H9 (cell line): ENCODE data around the gene PRDM2. TPM values are rescaled to one million over a fixed set of nuclear protein-coding genes. Genes with fewer than 3 reads are reported as not detected.

Source experiments
- DNase-seq: peaks from one replicate; pipeline ENCODE4 v3.0.0-alpha.2; 2017
- H2AFZ ChIP-seq: one replicate; pipeline ENCODE4 v1.6.1; 2013; ENCODE audit warnings: mild to moderate bottlenecking, low read length, control low read depth, moderate library complexity
- H2AK5ac ChIP-seq: 2 replicates; pipeline ENCODE4 v1.6.1; 2013; ENCODE audit warnings: low read length, control low read depth, mixed read lengths; ENCODE audit not compliant: insufficient read length
- H2BK120ac ChIP-seq: one replicate; pipeline ENCODE4 v1.6.1; 2013; ENCODE audit warnings: low read depth, mild to moderate bottlenecking, low read length, control low read depth, inconsistent platforms; ENCODE audit not compliant: poor library complexity, severe bottlenecking
- H2BK12ac ChIP-seq: 2 replicates; pipeline ENCODE4 v1.6.1; 2013; ENCODE audit warnings: low read length, control low read depth, mixed read lengths, low read depth; ENCODE audit not compliant: insufficient read length
- H2BK15ac ChIP-seq: 2 replicates; pipeline ENCODE4 v1.6.1; 2013; ENCODE audit warnings: low read depth, low read length, control low read depth
- H2BK20ac ChIP-seq: one replicate; pipeline ENCODE4 v1.6.1; 2013; ENCODE audit warnings: low read depth, mild to moderate bottlenecking, low read length, control low read depth, inconsistent platforms; ENCODE audit not compliant: poor library complexity, severe bottlenecking
- H2BK5ac ChIP-seq: 2 replicates; pipeline ENCODE4 v1.6.1; 2013; ENCODE audit warnings: low read length, control low read depth, mixed read lengths; ENCODE audit not compliant: insufficient read length
- H3K14ac ChIP-seq: 2 replicates; pipeline ENCODE4 v1.6.1; 2013; ENCODE audit warnings: low read length, control low read depth; ENCODE audit not compliant: insufficient read depth
- H3K18ac ChIP-seq: 2 replicates; pipeline ENCODE4 v1.6.1; 2013; ENCODE audit warnings: low read depth, mild to moderate bottlenecking, mixed read lengths, low read length, control low read depth; ENCODE audit not compliant: insufficient read length
- H3K23ac ChIP-seq: 2 replicates; pipeline ENCODE4 v1.6.1; 2013; ENCODE audit warnings: low read length, control low read depth, mixed read lengths, low read depth; ENCODE audit not compliant: insufficient read length
- H3K23me2 ChIP-seq: 2 replicates; pipeline ENCODE4 v1.6.1; 2013; ENCODE audit warnings: low read depth, mild to moderate bottlenecking, mixed read lengths, low read length, control low read depth; ENCODE audit not compliant: insufficient read length, poor library complexity, severe bottlenecking
- H3K27ac ChIP-seq: 2 replicates; pipeline ENCODE4 v1.5.1; 2013; ENCODE audit warnings: low read length, control low read depth, mixed read lengths, low read depth; ENCODE audit not compliant: insufficient read length
- H3K27me3 ChIP-seq: 2 replicates; pipeline ENCODE4 v1.6.1; 2013; ENCODE audit warnings: low read length, control low read depth, inconsistent platforms; ENCODE audit not compliant: insufficient read depth
- H3K4ac ChIP-seq: 2 replicates; pipeline ENCODE4 v1.6.1; 2013; ENCODE audit warnings: low read depth, mild to moderate bottlenecking, control low read depth, inconsistent platforms, low read length, moderate library complexity
- H3K4me1 ChIP-seq: 2 replicates; pipeline ENCODE4 v1.6.1; 2013; ENCODE audit warnings: low read length, control low read depth, inconsistent platforms; ENCODE audit not compliant: insufficient read depth
- H3K4me2 ChIP-seq: 2 replicates; pipeline ENCODE4 v1.6.1; 2013; ENCODE audit warnings: low read length, control low read depth, mixed read lengths; ENCODE audit not compliant: insufficient read length, insufficient read depth
- H3K56ac ChIP-seq: 2 replicates; pipeline ENCODE4 v1.6.1; 2013; ENCODE audit warnings: low read depth, mild to moderate bottlenecking, mixed read lengths, low read length, control low read depth; ENCODE audit not compliant: insufficient read length
- H3K79me1 ChIP-seq: 2 replicates; pipeline ENCODE4 v1.6.1; 2013; ENCODE audit warnings: low read depth, mild to moderate bottlenecking, moderate library complexity, low read length, control low read depth, inconsistent platforms; ENCODE audit not compliant: insufficient read depth, poor library complexity, severe bottlenecking
- H3K79me2 ChIP-seq: 2 replicates; pipeline ENCODE4 v1.6.1; 2013; ENCODE audit warnings: low read length, control low read depth, inconsistent platforms; ENCODE audit not compliant: insufficient read depth
- H3K9ac ChIP-seq: 2 replicates; pipeline ENCODE4 v1.6.1; 2013; ENCODE audit warnings: low read length, control low read depth, mixed read lengths; ENCODE audit not compliant: insufficient read length; ENCODE audit errors: extremely low read depth
- H3K9me3 ChIP-seq: one replicate; pipeline ENCODE4 v1.6.1; 2013; ENCODE audit warnings: low read depth, low read length, inconsistent platforms; ENCODE audit not compliant: control insufficient read depth
- H3T11ph ChIP-seq: one replicate; pipeline ENCODE4 v1.6.1; 2013; ENCODE audit warnings: mild to moderate bottlenecking, low read length, control low read depth, inconsistent platforms
- H4K20me1 ChIP-seq: one replicate; pipeline ENCODE4 v1.6.1; 2013; ENCODE audit not compliant: control insufficient read depth, insufficient read length, insufficient read depth
- H4K5ac ChIP-seq: 2 replicates; pipeline ENCODE4 v1.6.1; 2013; ENCODE audit warnings: low read depth, mild to moderate bottlenecking, mixed read lengths, low read length, control low read depth; ENCODE audit not compliant: insufficient read length
- H4K8ac ChIP-seq: replicated peaks from 2 replicates; pipeline ENCODE4 v1.6.1; 2013; ENCODE audit warnings: low read length, control low read depth, mixed read lengths, low read depth; ENCODE audit not compliant: insufficient read length
- H4K91ac ChIP-seq: 2 replicates; pipeline ENCODE4 v1.6.1; 2013; ENCODE audit warnings: low read depth, mild to moderate bottlenecking, moderate library complexity, mixed read lengths, low read length, control low read depth; ENCODE audit not compliant: insufficient read length
- H3K27ac Mint-ChIP-seq, 3 experiments: 2 replicates in 2 of 3; 3 replicates in 1 of 3; pipeline ENCODE4 v1.8.0; 2020 to 2021; ENCODE audit warnings: mixed read lengths in 3 of 3, mild to moderate bottlenecking in 1 of 3, moderate library complexity in 1 of 3
- H3K27me3 Mint-ChIP-seq: 2 replicates; pipeline ENCODE4 v1.8.0; 2021; ENCODE audit warnings: low read depth, mild to moderate bottlenecking, moderate library complexity, mixed read lengths
- H3K36me3 Mint-ChIP-seq, 3 experiments: 2 replicates in 2 of 3; 3 replicates in 1 of 3; pipeline ENCODE4 v1.8.0; 2020 to 2021; ENCODE audit warnings: low read depth in 3 of 3, mixed read lengths in 3 of 3; ENCODE audit not compliant: insufficient read depth in 1 of 3
- H3K4me1 Mint-ChIP-seq, 2 experiments: 2 replicates each; pipeline ENCODE4 v1.8.0; 2020; ENCODE audit warnings: mixed read lengths in 2 of 2
- H3K4me3 Mint-ChIP-seq, 2 experiments: 2 replicates in 1 of 2; 3 replicates in 1 of 2; pipeline ENCODE4 v1.8.0; 2020 to 2021; ENCODE audit warnings: mild to moderate bottlenecking in 2 of 2, mixed read lengths in 2 of 2, moderate library complexity in 1 of 2
- H3K9me3 Mint-ChIP-seq, 2 experiments: 2 replicates in 1 of 2; 3 replicates in 1 of 2; pipeline ENCODE4 v1.8.0; 2020; ENCODE audit warnings: mild to moderate bottlenecking in 2 of 2, mixed read lengths in 2 of 2, moderate library complexity in 1 of 2
- WGBS: extraction: QIAGEN DNeasy Blood & Tissue Kit; methylation state at CpG from one replicate; pipeline ENCODE4 v1.1.7; 2013; ENCODE audit warnings: missing lambda C conversion rate, low lambda C conversion rate, mixed read lengths; ENCODE audit not compliant: insufficient read length; ENCODE audit errors: extremely low coverage; 5-methylcytosine and 5-hydroxymethylcytosine counted together
- total RNA-seq: library from RNA; stranded (reverse); gene quantifications from 2 replicates; pipeline ENCODE4 v1.2.1, GENCODE V29; 2021
- TF ChIP-seq, protein P1 (sequence below): fragments of 200-600 bp; sonication (generic); conservative IDR thresholded peaks from 3 replicates; pipeline ENCODE4 v1.8.0; 2021; ENCODE audit warnings: antibody characterized with exemption, mild to moderate bottlenecking

PRDM2 gene
- total RNA-seq, 1 experiment from 2014 or later, result 24.5 TPM

DNA sequence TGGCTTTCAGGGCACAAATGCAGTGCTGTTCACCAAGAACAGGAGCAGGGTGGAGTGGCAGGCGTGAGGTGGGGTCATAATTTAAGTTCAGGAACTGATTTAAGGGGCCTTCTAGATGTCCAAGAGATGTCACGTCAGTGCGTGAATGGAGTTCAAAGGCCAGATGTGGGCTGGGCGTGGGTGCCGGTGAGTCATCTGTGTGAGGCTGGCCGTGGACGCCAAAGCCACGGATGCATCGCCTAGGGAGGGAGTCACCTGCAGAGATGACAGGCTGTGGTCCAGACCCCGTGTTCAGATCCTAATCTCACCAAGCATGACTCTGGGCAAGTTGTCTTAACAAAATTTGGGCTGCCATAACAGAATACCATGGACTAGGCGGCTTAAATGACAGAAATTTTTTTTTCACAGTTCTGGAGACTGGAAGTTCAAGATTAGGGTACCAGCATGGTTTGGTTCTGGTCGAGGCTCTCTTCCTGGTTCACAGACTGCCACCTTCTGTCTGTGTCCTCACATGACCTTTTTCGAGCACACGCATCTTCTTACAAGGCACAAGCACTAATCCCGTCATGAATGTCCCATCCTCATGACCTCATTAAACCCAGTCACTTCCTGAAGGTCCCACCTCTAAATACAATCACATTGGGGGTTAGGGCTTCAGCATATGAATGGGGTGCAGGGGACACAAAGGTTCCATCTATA lies 109.6 kb downstream of the PRDM2 start:
- no peaks in the 10 kb centered on the region for H3K79me2 ChIP-seq
- DNase-seq, result no peak
- no CpG with 5 or more reads among the region's 15 CpGs for WGBS
- no peak overlapping the region for H3K23ac ChIP-seq
- H2AK5ac ChIP-seq, result no peak overlapping the region
- H4K20me1 ChIP-seq, result no peaks in the 10 kb centered on the region
- Mint-ChIP-seq H3K36me3 (no peaks in the 10 kb centered on the region), H3K4me3 (no peak overlapping the region), H3K27me3 (peaks cover 2% of the 10 kb centered on the region; the same call in 1 of the 2 replicates), H3K27ac (no peak overlapping the region), H3K9me3 (no peaks in the 10 kb centered on the region), H3K4me1 (peaks cover 7 to 11% of the 10 kb centered on the region in 2 experiments; a peak in 3 of 4 replicates)
- H2BK5ac ChIP-seq, result no peak overlapping the region
- H3K4me1 ChIP-seq, result no peaks in the 10 kb centered on the region
- H3K27me3 ChIP-seq, result no peaks in the 10 kb centered on the region
- H3T11ph ChIP-seq, result no peak overlapping the region
- no peak overlapping the region for H2AFZ ChIP-seq
- no peak overlapping the region for H4K8ac ChIP-seq
- no peak overlapping the region for H2BK120ac ChIP-seq
- H2BK20ac ChIP-seq, result no peak overlapping the region
- no peaks in the 10 kb centered on the region for H3K23me2 ChIP-seq
- no peak overlapping the region for H3K4ac ChIP-seq
- no peak overlapping the region for H3K9ac ChIP-seq
- no peak overlapping the region for H3K14ac ChIP-seq
- no peaks in the 10 kb centered on the region for H3K9me3 ChIP-seq
- H3K56ac ChIP-seq, result no peak overlapping the region
- H2BK12ac ChIP-seq, result no peak overlapping the region
- H3K79me1 ChIP-seq, result no peaks in the 10 kb centered on the region
- H3K27ac ChIP-seq, result no peak overlapping the region
- no peak overlapping the region for H4K91ac ChIP-seq
- H2BK15ac ChIP-seq, result no peak overlapping the region
- TF ChIP-seq, protein P1, sequence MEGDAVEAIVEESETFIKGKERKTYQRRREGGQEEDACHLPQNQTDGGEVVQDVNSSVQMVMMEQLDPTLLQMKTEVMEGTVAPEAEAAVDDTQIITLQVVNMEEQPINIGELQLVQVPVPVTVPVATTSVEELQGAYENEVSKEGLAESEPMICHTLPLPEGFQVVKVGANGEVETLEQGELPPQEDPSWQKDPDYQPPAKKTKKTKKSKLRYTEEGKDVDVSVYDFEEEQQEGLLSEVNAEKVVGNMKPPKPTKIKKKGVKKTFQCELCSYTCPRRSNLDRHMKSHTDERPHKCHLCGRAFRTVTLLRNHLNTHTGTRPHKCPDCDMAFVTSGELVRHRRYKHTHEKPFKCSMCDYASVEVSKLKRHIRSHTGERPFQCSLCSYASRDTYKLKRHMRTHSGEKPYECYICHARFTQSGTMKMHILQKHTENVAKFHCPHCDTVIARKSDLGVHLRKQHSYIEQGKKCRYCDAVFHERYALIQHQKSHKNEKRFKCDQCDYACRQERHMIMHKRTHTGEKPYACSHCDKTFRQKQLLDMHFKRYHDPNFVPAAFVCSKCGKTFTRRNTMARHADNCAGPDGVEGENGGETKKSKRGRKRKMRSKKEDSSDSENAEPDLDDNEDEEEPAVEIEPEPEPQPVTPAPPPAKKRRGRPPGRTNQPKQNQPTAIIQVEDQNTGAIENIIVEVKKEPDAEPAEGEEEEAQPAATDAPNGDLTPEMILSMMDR, result 0 out of 3 replicates have a peak, but pooled peaks have one; percentile 10
- no peak overlapping the region for H4K5ac ChIP-seq
- no peak overlapping the region for H3K4me2 ChIP-seq
- H3K18ac ChIP-seq, result no peak overlapping the region
